GM21723 (cell line): ENCODE measurements around the gene PTPRD.

Source experiments
- ATAC-seq: cut with Tn5 transposase; IDR thresholded peaks from one replicate; pipeline ENCODE4 v1.9.1; 2021; ENCODE audit warnings: mild to moderate bottlenecking, moderate library complexity; ENCODE audit not compliant: unreplicated experiment

The PTPRD gene

DNA sequence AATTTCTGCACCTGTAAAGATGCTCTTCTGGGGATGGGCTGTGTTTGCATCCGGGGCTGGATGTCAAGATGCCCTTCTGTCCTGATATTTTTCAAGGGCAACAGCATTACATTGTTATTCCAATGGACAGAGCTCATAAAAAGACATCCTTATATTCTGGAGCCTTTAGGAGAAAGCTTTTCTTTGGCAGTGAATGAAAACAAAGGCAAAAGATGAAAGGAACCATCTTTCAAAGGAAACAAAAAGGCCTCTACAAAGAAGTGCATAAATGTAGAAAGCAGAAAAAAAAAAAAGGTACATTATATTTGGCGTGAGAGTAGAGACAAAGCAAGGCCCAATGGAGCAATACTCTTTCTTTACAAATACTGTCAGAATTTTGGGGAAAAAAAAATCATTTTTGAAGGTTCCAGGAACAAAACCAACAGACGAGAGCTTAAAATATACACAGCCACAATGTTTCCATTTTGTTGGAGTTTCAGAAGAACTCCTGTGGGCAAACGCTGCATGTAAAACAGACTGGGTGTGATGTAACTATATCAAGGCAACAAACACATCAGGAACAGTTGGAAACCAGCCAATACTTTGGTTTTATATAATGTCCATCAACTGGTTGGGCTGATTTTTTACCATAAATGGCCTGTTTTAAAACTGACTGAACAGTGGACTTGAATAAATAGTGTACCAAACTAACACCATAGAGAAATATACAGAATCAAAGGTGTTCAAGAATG lies 1927.7 kb downstream of the PTPRD start:
- ATAC-seq: no peak

DNA sequence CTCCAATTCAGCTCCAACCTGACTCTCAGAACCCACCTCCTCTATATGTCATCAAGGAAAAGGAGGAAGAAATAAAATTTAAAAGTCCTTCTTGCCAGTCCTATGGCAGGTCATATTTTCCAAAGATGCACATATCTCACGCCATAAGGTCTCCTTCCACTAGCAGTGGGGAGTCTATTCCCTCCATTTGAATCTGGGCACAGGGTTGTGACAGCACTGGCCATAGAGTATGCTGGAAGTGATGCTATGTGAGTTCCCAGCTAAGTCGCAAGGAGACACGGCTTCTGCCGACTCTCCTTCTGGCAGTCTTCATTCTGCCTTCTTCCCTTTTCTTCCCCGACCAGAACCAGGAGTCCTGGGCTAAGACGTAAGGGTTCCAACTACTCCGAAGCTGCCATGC lies 1929.3 kb downstream of the PTPRD start:
- no peak for ATAC-seq

DNA sequence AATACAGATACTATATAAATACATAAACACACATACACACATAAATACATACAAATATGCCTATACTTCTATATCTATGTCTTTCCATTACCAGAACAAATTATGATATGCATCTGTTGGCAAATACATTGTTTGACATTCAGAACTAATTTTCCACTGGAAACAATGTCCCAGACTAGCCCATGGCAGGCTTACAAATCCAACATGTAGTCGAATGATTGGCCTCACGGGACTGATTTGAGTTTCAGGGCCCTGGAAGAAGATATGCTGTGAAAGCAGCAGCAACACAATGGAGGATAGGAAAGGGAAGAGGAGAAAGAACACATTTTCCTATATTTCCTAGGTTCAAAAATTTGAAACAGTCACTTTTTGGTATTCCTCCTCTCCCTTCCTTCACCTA lies 1932.1 kb downstream of the PTPRD start:
- no peak for ATAC-seq

DNA sequence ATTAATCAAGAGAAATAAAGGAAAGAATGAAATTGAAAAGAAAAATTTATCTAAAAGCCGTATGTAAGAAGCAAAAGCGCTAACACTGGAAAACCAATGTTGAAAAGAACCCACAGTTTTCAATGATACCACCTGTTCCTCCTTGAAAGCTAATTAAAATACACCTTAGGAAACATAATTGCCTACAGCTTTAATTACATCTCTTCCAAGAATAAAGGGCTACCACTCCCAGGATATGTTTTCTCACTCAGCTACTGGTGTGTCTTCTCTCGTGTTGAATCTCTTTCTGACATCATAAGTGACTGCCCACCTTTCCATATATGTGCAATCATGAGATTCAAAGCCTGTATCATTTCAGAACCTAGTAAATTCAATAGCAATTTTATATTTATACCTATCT lies 1932.6 kb downstream of the PTPRD start:
- no peak for ATAC-seq

DNA sequence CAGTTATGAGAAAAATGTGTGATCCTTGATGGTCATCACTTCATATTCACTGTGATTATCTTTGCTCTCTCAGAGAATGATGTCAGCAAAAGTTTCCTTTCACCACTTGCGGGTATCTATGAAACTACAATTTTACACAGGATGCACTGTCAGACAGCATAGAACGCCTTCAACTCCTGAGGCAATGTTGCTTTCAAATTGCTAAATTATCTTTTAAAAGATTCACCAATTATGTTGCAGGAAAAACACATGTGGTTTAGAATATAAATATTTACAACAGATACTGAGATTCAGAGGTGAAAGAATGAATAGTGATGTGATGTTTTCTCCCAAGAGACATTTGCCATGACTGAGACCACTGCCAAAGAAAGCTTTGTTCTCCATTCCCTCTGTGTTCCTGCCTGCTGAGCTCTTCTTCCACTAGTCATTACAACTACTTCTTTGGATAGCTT lies 1933.4 kb downstream of the PTPRD start:
- ATAC-seq: no peak

DNA sequence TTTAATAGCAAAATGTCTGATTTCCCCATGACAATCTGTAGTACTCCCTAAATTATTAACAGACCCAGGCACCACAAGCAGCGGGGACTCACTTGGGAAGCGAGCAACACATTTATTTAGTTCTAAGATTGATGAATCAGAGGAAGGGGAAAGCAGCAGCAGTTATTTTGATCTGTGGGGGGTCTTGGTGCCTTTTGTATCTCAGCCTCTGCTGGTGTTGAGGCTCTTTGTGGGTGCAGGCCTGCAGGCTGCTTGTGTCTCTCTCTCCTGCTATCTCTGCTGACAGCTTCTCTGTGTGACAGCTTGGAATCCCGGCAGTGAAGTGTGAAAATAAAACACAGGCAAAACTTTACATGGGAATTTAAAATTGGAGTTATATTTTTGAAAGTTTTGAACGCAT lies 1935.1 kb downstream of the PTPRD start:
- ATAC-seq: no peak

DNA sequence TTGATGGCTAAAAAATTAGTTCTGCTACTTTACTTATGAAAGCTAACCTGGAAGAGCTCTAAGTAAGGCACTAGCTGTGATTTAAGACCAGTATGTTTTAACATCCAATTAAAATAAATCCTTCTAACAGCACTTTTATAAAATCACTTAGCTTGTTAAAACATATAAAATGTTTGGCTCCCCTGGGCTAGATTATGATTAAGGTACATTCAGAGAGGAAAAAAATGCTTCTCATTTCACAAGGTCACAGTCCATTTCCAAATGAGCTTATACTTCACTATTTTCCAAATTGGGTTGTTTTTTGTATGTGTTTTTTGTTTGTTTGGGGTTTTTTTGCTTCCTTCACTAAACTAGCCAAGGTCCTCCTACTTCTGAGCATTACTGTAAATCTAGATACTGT lies 1938.3 kb downstream of the PTPRD start:
- ATAC-seq: no peak

DNA sequence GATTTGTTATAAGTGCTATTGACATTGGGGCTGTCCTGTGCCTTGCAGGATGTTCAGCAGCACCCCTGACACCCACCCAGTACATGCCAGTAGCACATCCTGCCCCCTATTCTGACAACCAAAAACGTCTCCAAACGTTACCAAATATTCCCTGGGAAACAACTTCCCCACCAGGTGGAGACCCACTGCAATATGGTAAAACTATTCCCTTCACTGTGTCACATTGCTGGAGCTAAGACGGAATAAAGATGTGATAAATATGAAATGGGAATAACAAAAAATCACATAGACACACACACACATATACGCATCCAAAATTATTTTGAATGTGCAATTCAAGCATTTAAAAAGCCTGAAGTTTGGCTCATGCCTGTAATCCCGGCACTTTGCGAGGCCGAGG lies 1939.0 kb downstream of the PTPRD start:
- ATAC-seq: no peak

DNA sequence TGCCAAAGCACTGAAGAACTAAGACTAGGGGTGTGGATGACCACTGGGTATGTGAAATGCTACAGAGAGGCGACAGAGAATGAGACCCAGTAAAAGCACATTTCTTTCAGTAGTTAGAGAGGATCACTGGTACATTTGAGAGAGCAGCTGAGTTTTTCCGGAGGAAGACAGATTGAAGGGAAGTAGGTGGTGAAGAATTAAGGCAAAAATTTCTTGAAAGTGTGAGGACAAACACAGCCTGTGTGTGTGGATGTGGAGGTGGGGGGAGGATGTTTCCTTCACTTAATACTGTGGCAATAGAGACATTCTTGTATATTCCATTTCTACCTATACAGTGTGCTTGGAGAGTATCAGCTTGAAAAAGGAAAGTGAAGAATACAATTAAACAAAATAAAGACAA lies 1942.1 kb downstream of the PTPRD start:
- ATAC-seq: no peak

DNA sequence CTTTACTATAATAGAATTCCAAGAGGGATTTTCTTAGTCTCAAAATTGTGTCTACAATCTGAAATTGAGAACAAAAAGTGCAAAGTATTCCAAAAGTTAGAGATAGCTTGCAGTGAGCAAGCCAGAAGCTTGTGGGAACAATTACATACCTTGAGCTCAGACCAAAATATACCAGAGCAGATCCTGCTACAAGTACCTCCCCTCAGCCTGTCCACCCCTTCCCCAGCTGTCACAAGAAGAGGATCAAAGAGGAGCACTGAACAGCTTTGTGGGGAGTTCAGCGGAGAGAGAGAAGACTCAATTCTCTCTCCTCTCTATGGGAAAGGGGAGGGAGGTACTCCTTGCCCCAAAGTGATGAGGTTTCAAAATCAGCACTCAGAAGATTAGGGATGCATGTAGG lies 1944.1 kb downstream of the PTPRD start:
- no peak for ATAC-seq

DNA sequence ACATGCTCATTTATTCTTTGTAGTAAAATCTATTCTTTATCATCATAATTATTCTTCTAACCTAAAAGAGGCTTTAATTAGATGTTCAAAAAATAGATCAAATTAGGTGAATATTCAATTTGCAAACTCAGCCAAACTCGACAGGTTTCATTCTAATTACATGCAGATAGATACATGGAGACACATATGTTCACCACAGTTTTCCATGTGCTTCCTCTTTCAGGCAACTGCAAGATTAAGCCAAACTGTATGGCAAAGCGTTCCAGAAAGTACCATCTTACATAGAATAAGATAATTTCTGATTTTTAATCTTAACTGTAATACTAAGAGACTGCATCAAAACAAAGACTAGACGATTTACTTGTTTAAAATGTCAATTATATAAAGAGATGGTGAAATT lies 1944.6 kb downstream of the PTPRD start:
- ATAC-seq: no peak

DNA sequence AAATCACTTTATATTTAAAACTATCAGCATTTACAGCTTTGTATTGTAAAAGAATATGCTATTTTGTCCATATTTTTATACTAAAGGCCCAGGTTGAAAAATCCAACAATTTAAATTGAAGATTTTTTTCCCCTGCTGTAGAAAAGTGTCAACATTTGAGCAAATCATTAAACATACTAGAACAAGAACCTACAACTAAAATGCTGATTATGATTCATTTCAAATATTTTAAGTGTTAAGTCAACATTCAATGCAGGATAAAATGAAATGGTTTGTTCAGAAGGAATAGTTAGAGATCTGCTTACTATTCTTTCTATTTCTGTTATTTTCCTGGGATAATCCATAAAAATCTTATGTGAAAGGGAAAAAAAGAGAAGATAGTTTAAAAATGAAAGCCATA lies 1946.7 kb downstream of the PTPRD start:
- no peak for ATAC-seq

DNA sequence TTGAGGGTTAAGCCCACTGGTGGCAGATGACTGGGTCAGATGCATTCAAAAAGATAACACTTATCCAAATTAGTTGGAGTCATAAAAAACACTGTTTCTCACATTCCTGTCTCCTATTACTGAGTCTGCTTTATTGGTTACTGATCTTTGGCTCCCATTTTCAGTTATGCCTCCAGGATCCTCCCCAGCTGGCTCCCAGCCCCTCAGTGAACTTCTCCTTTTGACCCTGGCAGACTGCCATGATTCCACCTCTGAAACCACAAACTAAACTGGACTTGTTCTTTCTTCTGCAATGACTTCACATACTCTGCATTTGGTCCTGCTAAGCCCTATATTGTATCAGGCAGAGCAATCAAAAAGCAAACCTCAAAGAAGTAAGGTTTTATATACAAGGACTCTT lies 1952.4 kb downstream of the PTPRD start:
- peak; percentile 56 for ATAC-seq

DNA sequence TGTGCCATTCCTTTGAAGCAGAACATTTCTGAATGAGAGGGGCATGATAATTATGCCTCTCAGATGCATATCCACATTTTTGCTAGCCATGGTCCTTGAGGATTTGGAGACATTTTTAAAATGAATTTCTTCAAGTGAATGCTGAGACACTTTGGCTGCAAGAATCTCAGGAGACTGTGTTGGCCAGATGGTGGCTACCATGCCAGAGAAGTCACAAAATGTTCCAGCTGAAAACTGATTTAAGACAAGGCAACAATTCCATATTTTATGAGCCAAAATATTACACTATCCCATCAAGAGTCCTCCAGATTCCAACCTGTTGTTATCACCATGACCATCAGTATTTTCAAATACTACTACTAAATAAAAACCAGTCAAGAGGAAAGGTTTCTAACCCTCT lies 1953.7 kb downstream of the PTPRD start:
- ATAC-seq: no peak

DNA sequence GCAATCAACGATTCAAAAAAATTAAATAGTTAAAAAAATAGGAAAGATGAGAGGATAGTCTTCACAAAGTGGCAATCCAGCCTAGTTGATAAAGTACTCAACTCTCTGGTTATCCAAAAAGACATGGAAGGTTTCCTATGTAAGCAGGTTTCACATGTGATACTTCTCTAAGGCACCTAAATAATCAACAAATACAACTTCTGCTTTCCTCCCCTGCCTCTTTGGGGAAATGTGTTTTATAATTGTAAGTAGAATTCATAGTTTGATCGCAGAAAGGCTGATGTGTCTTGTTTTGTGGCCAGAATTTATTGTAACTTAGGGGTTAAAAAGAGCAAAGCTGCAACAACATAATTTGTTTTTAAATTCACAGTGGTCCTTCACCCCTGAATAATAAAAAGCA lies 1957.7 kb downstream of the PTPRD start:
- ATAC-seq: no peak

DNA sequence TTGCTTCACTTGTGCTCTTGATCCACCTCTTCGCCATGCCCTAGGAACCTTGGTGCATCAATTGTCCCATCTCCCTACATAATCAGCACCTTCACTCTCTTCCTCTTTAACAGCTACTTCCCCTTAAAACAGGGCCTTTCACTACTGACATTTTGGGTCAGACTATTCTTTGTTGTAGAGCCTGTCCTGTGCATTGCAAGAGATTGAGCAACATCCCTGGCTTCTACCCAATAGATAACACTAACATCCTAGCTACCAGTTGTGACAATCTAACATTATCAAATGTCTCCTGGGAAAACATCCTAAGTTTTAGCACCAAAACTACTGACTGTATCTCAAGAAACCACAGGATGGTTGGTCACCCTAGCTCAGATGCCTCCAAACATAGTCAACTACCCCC lies 1958.9 kb downstream of the PTPRD start:
- no peak for ATAC-seq

DNA sequence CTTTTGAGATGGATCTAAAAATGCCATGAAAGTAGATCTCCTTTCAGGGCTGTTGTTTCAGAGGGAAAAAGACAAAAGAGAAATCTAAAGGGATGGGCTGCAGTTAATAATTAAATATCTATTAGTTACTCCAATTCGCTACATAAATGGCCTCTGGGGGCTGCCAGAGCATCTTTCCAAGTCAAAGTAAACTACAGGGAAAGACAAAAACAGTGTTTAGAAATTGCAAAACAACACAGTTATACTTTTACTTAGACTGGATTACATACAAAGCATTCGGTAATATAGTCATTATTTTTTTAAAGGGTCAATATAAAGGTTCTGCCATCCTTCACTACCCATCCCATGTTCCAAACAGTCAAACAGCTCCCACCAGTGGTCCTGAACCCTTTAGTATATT lies 1959.7 kb downstream of the PTPRD start:
- ATAC-seq: no peak

DNA sequence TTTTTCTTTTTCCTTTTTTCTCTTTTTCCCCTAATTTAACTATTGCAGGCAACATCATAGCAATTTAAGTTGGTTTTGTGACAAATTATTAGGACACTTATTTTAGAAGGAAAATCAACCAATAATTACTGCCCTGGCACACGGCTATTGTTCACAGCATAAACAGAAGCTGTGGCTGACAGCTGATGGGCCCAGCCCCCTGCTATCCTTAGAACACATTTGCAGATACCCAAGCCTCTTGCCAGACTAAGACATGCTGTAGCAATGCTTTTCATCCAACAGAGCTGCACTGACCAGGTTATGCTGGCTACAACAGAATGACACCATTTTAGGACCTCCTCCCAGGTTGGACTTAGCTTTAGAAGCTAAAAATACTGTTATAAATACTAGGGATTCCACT lies 1960.5 kb downstream of the PTPRD start:
- ATAC-seq: no peak

DNA sequence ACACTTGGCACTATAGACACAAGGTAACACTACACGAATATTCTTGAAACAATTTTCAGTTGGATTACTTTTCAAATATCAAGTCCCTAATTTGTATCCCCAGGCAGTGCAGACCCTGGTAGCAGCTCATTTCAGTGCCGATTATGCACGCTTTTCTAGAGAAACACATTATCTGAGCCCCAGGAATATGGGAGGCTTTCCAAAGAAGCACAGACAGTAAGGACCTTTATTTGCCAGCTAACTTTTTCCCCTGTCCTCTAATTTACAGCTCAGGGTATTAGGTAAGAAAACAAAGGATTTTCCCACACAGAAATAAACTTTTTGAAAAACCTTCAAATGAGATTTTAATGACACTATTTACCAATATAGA lies 1961.0 kb downstream of the PTPRD start:
- no peak for ATAC-seq

DNA sequence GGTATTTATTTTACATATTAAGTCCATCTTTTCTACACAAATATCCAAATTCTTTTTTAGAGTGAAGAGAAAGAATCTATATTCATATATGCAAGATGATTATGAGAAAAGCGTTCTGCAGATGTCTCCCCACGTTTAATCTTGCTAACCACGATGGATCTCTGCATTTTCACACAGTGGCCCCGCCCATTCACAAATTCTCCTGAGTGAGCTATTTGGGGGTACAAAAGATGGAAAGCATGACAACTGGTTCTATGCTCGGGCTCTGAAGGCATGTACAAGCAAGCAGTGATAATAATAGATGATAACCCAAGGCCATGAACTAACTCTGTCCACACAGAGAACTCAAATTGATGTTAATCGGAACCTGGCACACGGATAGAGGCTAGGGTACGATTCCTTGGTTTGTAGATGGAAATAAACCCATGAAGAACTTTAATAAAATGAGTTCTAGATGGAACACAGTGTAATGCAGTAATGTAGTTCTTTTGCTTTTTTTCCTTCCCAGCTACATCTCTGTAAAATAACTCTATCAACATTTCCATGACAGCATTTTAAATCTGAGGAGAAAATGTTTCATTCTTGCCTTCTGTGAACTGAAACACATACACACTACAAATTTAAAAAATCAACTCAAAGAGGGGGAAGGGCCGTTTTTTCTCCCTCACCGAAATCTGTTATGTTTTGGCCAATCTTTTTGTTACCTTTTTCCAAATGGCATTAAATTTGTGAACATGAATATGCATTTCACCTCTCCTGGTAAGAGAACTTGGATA lies 1961.5 kb downstream of the PTPRD start:
- ATAC-seq: no peak

DNA sequence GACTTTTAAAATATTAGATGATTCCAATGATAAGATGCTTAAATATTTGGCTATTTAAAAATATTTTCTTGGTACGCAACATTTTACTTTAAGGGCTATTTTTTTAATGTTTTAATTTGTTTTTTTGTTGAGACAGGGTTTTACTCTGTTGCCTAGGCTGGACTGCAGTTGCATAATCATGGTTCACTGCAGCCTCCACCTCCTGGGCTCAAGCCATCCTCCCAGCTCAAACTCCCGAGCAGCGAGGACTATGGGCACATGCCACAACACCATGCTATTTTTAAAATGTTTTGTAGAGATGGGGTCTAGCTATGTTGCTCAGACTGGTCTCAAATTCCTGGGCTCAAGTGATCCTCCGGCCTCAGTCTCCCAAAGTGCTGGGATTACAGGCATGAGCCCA lies 1963.0 kb downstream of the PTPRD start:
- ATAC-seq: no peak

DNA sequence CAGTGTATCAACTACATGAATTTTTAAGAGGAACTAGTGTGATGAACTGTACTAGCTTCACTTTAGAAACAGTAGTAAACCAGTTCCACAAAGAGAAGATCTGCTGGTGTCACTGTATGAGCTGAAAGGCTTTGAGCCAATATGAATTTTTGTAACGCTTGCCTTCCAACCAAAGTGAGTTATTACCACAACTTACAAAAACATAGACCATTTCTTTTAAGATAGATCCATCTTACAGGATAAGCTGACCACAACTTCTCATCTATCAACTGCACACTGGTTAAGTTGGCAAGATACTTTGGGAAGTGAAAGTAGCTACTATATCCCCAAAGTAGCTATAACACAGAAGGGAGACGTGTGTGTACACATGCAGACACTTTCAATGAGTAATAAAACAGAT lies 1963.6 kb downstream of the PTPRD start:
- ATAC-seq: peak; percentile 70
